ENCODE data around the gene MACROD1. TPM values are rescaled to one million over a fixed set of nuclear protein-coding genes. Genes with fewer than 3 reads are reported as not detected.

Gene MACROD1
- total and polyA plus RNA-seq, 9 of the 15 experiments (the other 6 are each of a cell fraction or from before 2014, with no cell fraction given) = 1.1 to 60.0 (median 26.4) TPM

GRCh38 chr11:64074239-64074638 lies 91.7 kb downstream of the MACROD1 start (continued):
- TF ChIP-seq PBX2 (CRISPR knock-in tag; IDR thresholded peaks at IDR 0.05; ENCODE audit: low read depth) = no peak
- peak; percentile 64 for TF ChIP-seq PBX2 (tag; conservative IDR thresholded peaks at IDR 0.05; ENCODE audit: low read depth)
- TF ChIP-seq PHF8 (IDR thresholded peaks at IDR 0.05; ENCODE audit: borderline replicate concordance, low read length) = no peak
- peak; percentile 40 for TF ChIP-seq DACH1 (IDR thresholded peaks at IDR 0.05; ENCODE audit: partially characterized antibody)
- TF ChIP-seq CEBPB (tag; IDR thresholded peaks at IDR 0.05) = peak; percentile 89
- TF ChIP-seq EGR1 (conservative IDR thresholded peaks at IDR 0.05) = peak; percentile 75
- TF ChIP-seq NCOA4 (IDR thresholded peaks at IDR 0.05; ENCODE audit: partially characterized antibody) = no peak
- TF ChIP-seq CBX1 (IDR thresholded peaks at IDR 0.05; ENCODE audit: low read depth) = peak; percentile 39; the same call in 1 of the 2 replicates
- TF ChIP-seq KLF1 (tag; IDR thresholded peaks at IDR 0.05) = peak; percentile 60; the same call in 1 of the 2 replicates
- TF ChIP-seq GATAD2B (IDR thresholded peaks at IDR 0.05; ENCODE audit: borderline replicate concordance) = no peak
- 0 out of 2 replicates have a peak, but pooled peaks have one; percentile 30 for TF ChIP-seq ESRRA (IDR thresholded peaks at IDR 0.05; ENCODE audit: borderline replicate concordance, low read depth)
- peak; percentile 93 for TF ChIP-seq SMARCA5 (IDR thresholded peaks at IDR 0.05)
- TF ChIP-seq MAX (CRISPR knock-in tag; IDR thresholded peaks at IDR 0.05) = peak; percentile 63
- TF ChIP-seq ZNF354B (CRISPR knock-in tag; IDR thresholded peaks at IDR 0.05) = no peak
- TF ChIP-seq GTF3C2 (IDR thresholded peaks at IDR 0.05; ENCODE audit: borderline replicate concordance, extremely low read depth, insufficient read length) = no peak
- TF ChIP-seq PKNOX1 (IDR thresholded peaks at IDR 0.05) = peak; percentile 71
- peak; percentile 47 for TF ChIP-seq CBFA2T2 (conservative IDR thresholded peaks at IDR 0.05)
- TF ChIP-seq MEIS2 (IDR thresholded peaks at IDR 0.05; ENCODE audit: partially characterized antibody) = peak; percentile 73
- no peak for TF ChIP-seq NR2C2 (CRISPR knock-in tag; IDR thresholded peaks at IDR 0.05)
- peak; percentile 81 for TF ChIP-seq NR2C2 (tag; IDR thresholded peaks at IDR 0.05)
